ENCODE data around the gene IMPA2.

Gene IMPA2

GRCh38 chr18:12021596-12021995 is 40.3 kb downstream of the IMPA2 start:
- Histone ChIP-seq H3K79me2 (ENCODE audit: low read length) (no peaks in the 10 kb centered on the region), H3K36me3 (replicated peaks; ENCODE audit: low read depth, low read length) (no peaks in the 10 kb centered on the region), H2AFZ (ENCODE audit: low read depth, low read length) (no peak overlapping the region), H3K4me2 (ENCODE audit: low read length) (no peak overlapping the region), H3K27me3 (ENCODE audit: low read depth, low read length) (no peaks in the 10 kb centered on the region), H4K20me1 (ENCODE audit: insufficient read depth, low read length) (no peaks in the 10 kb centered on the region), H3K9me3 (ENCODE audit: insufficient read depth, low read length) (no peaks in the 10 kb centered on the region), H3K4me1 (ENCODE audit: low read length) (no peaks in the 10 kb centered on the region), H3K9ac (ENCODE audit: low read length) (no peak overlapping the region), H3K27ac (ENCODE audit: low read length) (no peak overlapping the region), H3K4me3 (ENCODE audit: low read length) (no peak overlapping the region)
- TF ChIP-seq CTCF (IDR thresholded peaks at IDR 0.05; ENCODE audit: low read depth, low read length): no peak
- no peak for TF ChIP-seq EZH2phosphoT487 (IDR thresholded peaks at IDR 0.05; ENCODE audit: low read depth)

GRCh38 chr18:12023375-12023774 is 42.1 kb downstream of the IMPA2 start:
- TF ChIP-seq CTCF (IDR thresholded peaks at IDR 0.05; ENCODE audit: low read depth, low read length) (no peak), EZH2phosphoT487 (IDR thresholded peaks at IDR 0.05; ENCODE audit: low read depth) (no peak)
- Histone ChIP-seq H3K9me3 (ENCODE audit: insufficient read depth, low read length) (no peaks in the 10 kb centered on the region), H3K27me3 (ENCODE audit: low read depth, low read length) (no peaks in the 10 kb centered on the region), H2AFZ (ENCODE audit: low read depth, low read length) (no peak overlapping the region), H3K27ac (ENCODE audit: low read length) (no peak overlapping the region), H3K4me3 (ENCODE audit: low read length) (no peak overlapping the region), H3K36me3 (replicated peaks; ENCODE audit: low read depth, low read length) (no peaks in the 10 kb centered on the region), H3K79me2 (ENCODE audit: low read length) (no peaks in the 10 kb centered on the region), H3K4me1 (ENCODE audit: low read length) (no peaks in the 10 kb centered on the region), H4K20me1 (ENCODE audit: insufficient read depth, low read length) (no peaks in the 10 kb centered on the region), H3K4me2 (ENCODE audit: low read length) (no peak overlapping the region), H3K9ac (ENCODE audit: low read length) (no peak overlapping the region)

- no peak overlapping the region for H3K27ac ChIP-seq (ENCODE audit: low read length)
Observed at GRCh38 chr18:12026562-12026961, 45.3 kb downstream of the IMPA2 start.

GRCh38 chr18:12027046-12027445 is 45.7 kb downstream of the IMPA2 start:
- H3K27me3 ChIP-seq (ENCODE audit: low read depth, low read length): no peaks in the 10 kb centered on the region
- no peak overlapping the region for H2AFZ ChIP-seq (ENCODE audit: low read depth, low read length)
- no peak overlapping the region for H3K4me3 ChIP-seq (ENCODE audit: low read length)
- no peak overlapping the region for H3K4me2 ChIP-seq (ENCODE audit: low read length)
- no peaks in the 10 kb centered on the region for H3K79me2 ChIP-seq (ENCODE audit: low read length)
- H4K20me1 ChIP-seq (ENCODE audit: insufficient read depth, low read length): no peaks in the 10 kb centered on the region
- no peaks in the 10 kb centered on the region for H3K9me3 ChIP-seq (ENCODE audit: insufficient read depth, low read length)
- no peak overlapping the region for H3K9ac ChIP-seq (ENCODE audit: low read length)
- TF ChIP-seq CTCF (IDR thresholded peaks at IDR 0.05; ENCODE audit: low read depth, low read length) (no peak), EZH2phosphoT487 (IDR thresholded peaks at IDR 0.05; ENCODE audit: low read depth) (no peak)
- H3K27ac ChIP-seq (ENCODE audit: low read length): no peak overlapping the region
- H3K4me1 ChIP-seq (ENCODE audit: low read length): no peaks in the 10 kb centered on the region
- no peaks in the 10 kb centered on the region for H3K36me3 ChIP-seq (replicated peaks; ENCODE audit: low read depth, low read length)

More at GRCh38 chr18:12026562-12026961, 45.3 kb downstream of the IMPA2 start:
- Histone ChIP-seq H2AFZ (ENCODE audit: low read depth, low read length) (no peak overlapping the region), H3K4me1 (ENCODE audit: low read length) (no peaks in the 10 kb centered on the region), H4K20me1 (ENCODE audit: insufficient read depth, low read length) (no peaks in the 10 kb centered on the region), H3K79me2 (ENCODE audit: low read length) (no peaks in the 10 kb centered on the region), H3K4me3 (ENCODE audit: low read length) (no peak overlapping the region), H3K4me2 (ENCODE audit: low read length) (no peak overlapping the region), H3K27me3 (ENCODE audit: low read depth, low read length) (no peaks in the 10 kb centered on the region), H3K9ac (ENCODE audit: low read length) (no peak overlapping the region), H3K9me3 (ENCODE audit: insufficient read depth, low read length) (no peaks in the 10 kb centered on the region), H3K36me3 (replicated peaks; ENCODE audit: low read depth, low read length) (no peaks in the 10 kb centered on the region)
- TF ChIP-seq CTCF (IDR thresholded peaks at IDR 0.05; ENCODE audit: low read depth, low read length): no peak
- no peak for TF ChIP-seq EZH2phosphoT487 (IDR thresholded peaks at IDR 0.05; ENCODE audit: low read depth)

Measured in OCI-LY3 (cell line).